NCI-H345 treated with DMSO at 0.1 percent for 48 hours (cell line): ENCODE data around the gene WDR64.

Experiments used
- DNase-seq: peaks from one replicate; lab custom pipeline; 2025; ENCODE audit not compliant: unreplicated experiment; lab: John Stamatoyannopoulos, UW

WDR64 gene

DNA sequence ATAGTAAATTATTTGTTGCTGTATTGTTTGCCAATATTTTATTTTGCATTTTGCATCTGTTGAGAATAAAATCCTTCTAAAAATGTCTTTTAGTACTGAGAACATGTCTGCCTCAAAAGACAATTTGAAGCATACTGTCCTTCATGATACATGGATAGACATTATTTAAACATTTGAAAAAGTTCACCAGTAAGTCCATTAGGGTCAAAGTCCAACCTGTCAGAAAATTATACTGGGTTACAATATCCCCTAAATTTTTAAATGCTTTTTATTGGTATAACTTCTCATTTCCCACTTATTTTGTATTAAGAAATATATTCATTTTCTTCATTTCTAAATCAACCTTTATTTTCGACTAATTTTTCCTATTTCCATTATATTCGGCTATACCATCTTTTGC lies 21.2 kb upstream of the WDR64 start:
- no peak for DNase-seq

DNA sequence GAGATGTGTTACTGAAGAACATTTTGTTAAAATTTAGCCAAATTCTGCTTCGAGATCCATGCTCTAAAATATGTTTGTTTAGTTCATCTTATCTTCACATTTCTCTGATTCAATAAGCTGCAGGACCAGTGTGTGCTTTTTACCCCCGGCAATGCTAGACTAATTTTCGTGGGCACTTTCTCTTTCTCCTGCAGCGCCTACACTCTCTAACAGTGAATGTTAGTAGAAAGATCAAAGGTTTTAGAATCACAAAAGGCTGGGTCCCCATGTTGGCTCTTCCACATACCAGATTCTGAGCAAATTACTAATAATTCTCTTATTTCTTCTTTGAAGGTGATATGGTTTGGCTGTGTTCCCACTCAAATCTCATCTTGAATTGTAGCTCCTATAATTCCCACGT lies 20.4 kb upstream of the WDR64 start:
- no peak for DNase-seq

- no peak for DNase-seq
Measured at GRCh38 chr1:241632987-241633386, 19.1 kb upstream of the WDR64 start.

DNA sequence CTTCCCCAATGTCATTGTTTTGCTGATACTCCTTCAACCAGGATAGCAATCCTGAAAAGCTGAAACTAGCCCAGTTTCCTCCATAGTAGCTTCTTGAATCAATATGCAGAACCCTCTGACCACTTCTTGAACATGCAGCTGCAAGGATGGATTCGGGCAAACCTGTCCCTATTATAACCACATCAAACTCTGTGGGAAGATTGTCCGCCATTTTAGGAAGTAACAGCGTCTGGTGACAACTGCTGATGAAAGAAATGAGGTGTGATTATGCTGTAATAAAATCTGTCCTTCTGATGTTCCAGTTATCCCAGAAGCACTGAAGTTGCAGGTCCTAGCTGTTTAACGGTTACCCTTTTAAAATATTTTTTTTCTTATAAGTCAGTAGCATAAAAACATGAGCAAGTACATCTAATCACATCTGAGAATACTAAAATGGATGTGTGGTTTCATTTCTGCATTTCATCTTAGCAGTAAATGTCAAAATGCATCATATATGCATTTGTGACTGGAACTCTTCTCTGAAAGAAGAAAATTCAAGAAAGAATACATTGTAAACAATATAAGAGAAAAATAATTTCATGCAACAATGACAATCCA lies 16.4 kb upstream of the WDR64 start:
- no peak for DNase-seq

DNA sequence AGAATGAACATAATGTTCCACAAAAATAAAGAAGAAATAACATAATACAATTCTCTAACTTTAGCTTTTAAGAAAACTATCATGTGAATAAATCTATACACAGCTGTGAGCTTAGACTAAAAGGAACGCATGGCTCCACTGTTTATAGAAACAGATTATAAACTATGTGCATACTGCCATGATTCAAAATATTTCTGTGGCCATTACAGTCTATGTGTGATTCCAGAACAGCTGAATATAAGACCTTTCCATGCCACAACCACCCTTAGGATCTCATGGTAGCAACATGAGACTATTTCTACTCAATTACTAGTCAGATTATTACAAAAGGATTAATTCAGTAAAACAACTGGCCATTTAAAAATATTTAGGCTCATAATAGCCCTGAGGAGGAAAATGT lies 15.8 kb upstream of the WDR64 start:
- DNase-seq, result no peak

GRCh38 chr1:241637046-241637590 lies 15.0 kb upstream of the WDR64 start:
- no peak for DNase-seq

DNA sequence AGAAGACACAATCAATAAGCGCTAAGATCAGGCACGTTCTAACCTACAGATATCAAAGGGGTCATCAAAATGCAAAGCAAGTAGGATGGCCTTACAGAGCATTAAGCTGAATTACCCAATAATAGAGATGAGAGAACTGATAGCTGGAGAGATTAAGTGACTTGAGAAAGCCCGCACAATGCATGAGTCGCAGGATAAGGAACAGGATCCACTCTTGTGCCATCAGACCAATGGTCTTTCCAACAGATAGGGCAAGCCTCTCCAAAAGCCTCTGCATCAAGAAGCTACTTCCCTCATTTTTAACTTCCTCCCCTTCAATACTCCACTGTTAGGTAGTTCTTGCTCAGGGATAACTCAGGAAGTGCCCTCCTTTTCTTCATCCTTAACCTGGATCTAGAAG lies 14.5 kb upstream of the WDR64 start:
- no peak for DNase-seq

DNA sequence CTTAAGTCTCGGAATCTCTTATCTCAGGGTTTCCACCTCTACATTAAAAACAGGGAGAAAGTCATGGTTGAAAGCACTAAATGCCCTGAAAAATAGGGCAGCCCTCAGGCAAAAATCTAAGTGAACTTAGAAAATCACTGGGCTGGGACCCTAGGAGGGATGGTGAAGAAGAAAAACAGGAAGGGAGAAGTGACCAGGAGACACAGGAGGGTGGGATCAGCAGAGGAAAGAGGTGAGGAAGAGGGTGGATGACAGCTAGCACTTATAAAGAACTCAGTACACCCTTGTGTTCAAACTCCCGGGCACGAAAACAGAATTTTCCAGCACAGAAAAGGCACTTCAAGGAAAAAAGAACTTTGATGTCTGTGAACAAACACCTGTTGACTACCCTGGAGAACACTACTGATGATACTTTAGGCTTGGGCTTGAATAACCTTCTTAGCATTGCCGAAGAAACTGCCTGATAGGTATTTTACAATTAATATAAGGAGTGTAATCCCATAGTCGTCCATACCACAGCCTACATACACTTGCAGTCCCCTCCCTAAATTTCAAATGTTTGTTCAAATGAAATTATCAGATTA lies 13.9 kb upstream of the WDR64 start:
- DNase-seq, result no peak

- DNase-seq, result no peak
Measured at GRCh38 chr1:241638909-241639622, 13.0 kb upstream of the WDR64 start.

- no peak for DNase-seq
Measured at GRCh38 chr1:241639623-241640148, 12.4 kb upstream of the WDR64 start.

GRCh38 chr1:241640149-241640866 lies 11.8 kb upstream of the WDR64 start, which contains the start of the genes CHML and OPN3:
Gene CHML (minus strand): TSS chr1:241640369. CDS start chr1:241635766, 4,603 bp downstream.
Gene OPN3 (minus strand): TSS chr1:241640369. CDS start chr1:241640254, 115 bp downstream.
- peak; percentile 80 for DNase-seq

DNA sequence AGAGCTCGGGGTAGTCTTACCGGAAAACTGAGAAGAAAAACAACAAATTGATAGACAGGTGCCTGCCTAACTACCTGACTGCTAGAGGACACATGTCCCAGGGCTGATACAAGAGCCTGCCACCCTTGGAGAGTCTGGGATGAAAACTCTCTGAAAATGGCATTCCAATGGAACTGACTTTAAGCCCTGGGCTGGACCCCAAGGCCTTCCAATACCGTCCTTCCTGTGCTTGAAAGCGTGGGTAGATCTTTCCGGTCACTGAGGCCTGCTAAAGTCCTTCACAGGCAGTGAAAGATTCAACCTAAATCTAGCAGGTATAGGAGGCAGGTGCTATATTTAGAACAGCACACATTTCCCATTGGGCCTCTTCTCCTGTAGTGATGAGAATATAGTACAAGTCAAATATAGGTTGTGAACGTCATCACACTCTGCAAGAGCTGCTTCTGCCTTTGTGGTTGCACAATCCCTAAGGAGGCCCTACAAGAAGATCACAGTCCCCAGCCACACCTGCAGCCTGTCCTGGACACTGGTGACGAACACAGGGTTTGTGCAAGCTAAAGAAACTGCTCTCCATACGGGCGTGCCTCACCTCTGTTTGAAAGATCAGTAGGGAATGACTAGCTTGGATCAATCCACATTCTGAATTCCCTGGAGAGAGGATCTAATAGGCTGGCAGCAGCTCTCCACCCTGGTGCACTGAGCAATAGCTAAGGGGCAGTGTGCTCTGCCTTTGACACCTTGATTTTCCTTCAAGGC lies 11.0 kb upstream of the WDR64 start:
- no peak for DNase-seq

DNA sequence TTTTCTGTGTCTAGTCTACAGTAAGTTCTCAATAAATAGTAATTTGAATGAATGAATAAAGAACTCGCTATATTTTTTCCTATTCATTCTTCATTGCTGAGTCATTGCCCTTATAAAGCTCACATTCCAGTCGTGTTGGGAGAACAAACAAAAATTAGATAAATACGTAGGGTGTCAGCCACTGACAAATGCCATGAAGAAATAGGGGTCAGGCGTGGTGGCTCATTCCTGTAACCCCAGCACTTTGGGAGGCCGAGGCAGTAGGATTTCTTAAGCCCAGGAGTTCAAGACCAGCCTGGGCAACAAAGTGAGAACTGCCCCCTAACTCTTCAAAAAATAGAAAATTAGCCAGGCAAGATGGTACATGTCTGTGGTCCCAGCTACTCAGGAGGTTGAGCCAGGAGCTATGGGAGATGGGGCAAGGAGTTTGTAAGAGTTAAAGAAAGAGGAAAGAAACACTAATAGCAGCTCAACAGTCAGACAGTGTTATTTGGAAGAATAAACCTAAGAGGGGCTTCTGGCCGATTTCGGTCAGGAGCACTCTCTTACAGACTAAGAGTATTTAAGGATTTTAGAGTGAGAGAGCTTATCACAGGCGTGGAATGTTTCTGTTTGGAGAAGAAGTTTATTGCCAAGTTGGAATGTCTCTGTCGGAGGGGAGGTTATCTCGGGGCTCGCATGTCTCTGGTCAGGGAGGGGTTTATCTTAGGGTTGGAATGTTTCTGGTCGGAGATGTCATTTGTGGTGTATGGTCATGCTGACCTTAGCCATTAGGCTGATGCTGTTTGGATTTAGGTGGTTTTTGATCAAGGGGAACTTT lies 10.1 kb upstream of the WDR64 start:
- no peak for DNase-seq

DNA sequence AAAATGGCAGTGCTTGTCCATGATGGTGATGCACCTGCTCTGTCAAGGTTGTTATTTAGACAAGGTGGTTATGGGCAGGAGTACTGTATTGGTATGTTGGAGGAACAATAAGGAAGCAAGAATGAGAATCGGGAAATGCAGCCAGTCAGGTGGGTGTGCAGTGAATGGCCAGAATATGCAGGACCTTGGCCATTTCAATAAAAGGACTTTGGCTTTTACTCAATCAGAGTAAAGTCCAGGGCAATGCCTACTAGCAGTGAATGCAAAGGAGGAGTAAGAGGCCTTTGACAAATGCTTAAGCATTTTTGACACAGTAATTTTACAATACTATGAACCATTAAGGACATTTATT lies 9.5 kb upstream of the WDR64 start:
- no peak for DNase-seq

GRCh38 chr1:241644259-241644658 lies 7.8 kb upstream of the WDR64 start:
- no peak for DNase-seq

DNA sequence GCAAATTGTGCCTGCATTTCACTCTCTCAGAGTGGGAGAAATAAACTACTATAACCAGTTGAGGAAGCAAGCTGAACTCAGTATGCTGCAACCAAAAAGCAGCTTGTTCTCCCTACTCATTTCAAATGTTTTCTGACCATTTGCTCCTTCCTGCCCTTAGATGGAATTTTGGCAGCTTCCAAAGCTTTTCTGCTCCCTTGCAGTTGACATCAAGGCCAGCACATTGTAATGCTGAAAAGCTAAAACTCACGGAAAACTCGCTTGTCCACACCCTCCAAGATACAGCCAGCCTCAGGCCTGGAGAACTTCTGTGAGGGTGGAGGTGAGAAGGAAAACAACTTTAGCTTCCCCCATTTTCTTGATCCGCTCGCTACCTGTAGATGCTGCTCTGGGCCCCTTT lies 6.9 kb upstream of the WDR64 start:
- DNase-seq, result no peak

DNA sequence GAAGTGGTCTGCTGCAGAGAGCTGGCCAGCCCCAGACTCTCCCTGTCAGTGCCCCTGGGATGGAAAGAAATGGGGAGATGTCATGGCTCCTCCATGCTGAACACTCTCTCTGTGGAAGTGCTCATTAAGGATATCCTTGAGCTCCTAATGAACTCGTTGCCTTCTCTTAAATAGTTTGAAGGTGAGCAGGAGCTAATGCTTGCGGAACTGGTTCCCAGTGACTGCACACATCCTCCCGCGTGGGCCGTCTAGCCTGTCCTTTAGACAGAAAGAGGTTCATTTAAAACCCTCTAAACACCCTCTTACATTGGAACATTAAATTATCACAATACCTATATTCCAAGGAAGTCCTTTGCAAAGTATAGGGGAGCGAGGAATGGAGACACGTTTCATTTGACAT lies 5.9 kb upstream of the WDR64 start:
- DNase-seq, result no peak

DNA sequence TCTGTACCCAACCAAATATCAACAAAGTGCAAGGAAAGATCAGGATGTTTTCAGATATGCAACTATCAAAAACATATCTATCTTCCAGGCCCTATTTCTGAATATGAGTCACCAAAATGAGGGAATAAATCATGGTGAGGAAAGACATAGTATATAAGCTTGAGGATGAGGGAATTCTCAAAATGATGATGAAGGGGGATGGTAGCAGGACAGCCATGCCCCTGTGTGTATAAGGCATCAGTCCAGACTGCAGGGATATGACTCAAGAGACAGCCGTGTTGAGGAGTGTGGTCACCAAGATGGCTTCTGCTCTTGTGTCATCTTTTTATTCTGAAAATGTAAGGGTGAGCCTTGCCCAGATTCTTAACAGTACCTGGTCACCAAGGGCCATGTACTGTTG lies 4.4 kb upstream of the WDR64 start:
- no peak for DNase-seq

- DNase-seq, result no peak
Measured at GRCh38 chr1:241648159-241648558, 3.9 kb upstream of the WDR64 start.

DNA sequence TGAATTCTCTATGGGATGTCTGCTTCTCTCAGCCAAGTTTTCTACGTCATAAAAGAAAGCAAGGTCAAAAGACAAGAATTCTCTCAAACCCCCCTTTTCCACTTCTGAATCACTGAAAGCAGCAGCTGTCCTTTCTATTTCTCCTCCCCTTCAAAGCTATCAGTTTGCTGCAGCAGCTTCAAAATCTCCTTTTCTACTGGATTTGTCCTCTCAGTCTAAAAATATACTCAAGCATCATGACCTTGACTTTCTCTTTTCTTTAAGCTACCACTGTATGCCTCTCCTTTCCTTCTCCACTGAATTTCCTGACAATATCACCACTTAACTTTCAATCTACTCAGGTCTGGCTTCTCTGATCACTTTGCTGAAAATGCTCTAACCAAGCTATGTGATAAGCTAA lies 1.9 kb downstream of the WDR64 start:
- no peak for DNase-seq
